Renal cortical epithelial cell (primary cell): ENCODE results near the gene CHRNA3. TPM values are rescaled to one million over a fixed set of nuclear protein-coding genes. Genes with fewer than 3 reads are reported as not detected.

Experiments
- DNase-seq: peaks from one replicate; pipeline ENCODE4 v3.0.0-alpha.2; 2011; ENCODE audit warnings: low read depth
- total RNA-seq: library from RNA; depleted of rRNA; stranded (reverse); fragments of >200 nt; gene quantifications from 2 replicates; pipeline ENCODE4 v1.2.3, GENCODE V29; 2014

The CHRNA3 gene
- total RNA-seq, result not detected in 2 replicates

DNA sequence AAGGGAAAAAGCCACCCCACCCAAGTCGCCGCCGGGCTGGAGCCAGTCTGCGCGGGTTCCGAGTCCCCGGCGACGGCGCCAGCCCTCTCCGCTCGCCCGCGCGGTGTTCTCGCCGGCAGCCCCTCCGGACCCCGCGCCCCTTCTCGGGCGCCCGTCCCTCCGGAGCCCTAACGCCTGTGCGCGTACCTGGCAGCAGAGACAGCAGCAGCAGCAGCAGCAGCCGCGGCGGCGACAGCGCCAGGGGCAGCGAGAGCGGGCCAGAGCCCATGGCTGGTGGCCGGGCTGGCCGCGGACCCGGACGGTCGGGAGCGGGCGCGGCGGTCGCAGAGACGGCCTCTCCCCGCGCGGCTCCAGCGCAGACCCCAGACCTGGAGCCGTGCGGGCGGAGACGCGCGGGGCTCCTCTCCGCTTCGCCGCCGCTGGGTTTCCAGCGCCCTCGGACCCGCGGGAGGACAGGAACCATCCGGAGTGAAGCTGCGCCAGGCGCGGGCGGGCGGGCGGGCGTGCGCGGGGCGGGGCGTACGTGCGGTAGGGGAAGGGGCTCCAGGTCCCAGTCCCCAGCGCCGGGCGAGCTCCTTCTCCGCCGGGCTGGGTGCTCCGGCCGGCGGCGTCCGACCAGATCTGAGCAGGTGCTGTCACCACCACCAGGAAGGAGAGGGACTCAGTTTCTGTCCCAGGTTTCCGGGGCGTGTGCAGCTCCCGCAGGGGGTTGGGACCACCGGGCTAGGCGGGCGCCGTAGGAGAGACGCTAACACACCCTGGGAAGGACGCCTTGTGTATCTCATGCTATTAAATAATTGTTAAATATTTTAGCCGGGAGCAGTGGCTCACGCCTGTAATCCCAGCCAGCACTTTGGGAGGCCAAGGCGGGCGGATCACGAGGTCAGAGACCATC is at the start of gene CHRNA3:
TSS of gene CHRNA3 (minus strand) at position 470 of the 895 bp plus-strand sequence. CDS start at position 268, 202 bp downstream.
- no peak for DNase-seq

DNA sequence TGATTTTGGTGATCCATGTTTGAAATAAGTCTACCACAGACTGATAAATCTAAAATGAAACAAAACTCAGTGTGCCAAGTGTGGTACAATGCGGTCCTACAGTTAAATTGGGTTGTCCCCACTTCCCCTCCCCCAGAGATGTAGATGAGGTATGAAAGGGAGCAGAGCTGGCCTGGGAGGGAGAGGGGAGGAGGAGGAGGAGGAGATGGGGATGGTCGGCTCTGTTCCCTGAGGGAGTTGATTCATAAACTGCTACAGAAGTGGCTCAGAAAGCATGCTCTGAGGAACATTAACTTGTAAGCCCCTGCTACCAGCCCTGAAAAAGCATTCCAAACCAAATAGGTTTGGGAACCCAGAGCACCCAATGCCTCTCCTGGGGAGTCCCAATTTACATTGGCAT is 48.2 kb upstream of the CHRNA3 start:
- DNase-seq, result peak; percentile 27

DNA sequence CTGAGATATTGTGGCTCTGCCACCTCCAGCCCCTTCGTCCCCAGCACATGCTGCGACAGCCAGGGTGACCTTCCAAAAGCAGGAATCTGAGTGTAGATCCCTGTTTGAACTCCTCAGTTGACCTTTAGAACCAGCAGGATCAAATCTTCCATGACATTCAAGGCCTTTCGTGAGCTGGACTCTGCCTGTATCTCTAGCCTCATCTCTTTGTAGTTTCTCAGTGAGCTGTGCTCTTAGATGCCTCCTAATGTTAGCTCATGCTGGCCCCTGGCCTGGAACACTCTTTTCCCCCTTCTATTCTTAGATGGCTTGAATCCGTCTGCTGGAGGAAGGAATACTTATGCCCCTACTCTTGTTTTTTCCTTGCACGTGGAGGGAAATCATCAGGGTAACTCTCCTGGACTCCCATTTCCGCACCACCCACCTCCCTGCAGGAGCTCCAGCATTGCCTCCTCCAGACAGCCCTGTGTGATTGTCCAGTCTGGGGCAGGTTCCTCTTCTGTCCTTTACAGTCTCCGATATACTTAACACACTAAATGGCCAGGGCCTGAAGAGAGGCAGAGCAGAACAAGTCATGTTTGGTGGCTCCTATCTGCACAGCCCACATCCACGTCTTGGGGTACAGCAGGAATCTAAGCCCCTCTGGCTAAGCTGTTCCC is 46.9 kb upstream of the CHRNA3 start:
- no peak for DNase-seq

- DNase-seq, result no peak
Observed at GRCh38 chr15:78666010-78666409, 45.2 kb upstream of the CHRNA3 start.

GRCh38 chr15:78663703-78664102 is 42.9 kb upstream of the CHRNA3 start:
- peak; percentile 36 for DNase-seq

GRCh38 chr15:78662028-78662427 is 41.2 kb upstream of the CHRNA3 start:
- DNase-seq, result no peak

- no peak for DNase-seq
Observed at GRCh38 chr15:78661001-78661400, 40.2 kb upstream of the CHRNA3 start.

DNA sequence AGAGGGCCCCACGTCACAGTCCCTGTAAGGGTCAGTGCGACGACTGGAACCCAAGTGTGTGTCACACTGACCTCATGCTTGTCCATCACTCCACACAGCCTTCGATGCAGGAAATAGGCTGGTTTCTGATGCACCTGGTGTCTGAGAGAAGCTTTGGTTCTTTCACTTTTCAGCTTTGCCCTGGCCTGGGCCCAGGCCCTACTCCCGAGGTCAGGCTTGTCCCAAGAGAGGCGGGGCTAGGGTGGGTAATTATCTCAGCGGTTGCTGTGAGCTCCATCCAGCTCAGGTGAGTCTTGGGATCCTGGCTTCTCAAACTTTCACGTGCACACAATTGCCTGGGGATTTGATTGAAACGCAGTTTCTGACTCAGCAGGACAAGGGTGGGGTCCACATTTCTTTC is 39.8 kb upstream of the CHRNA3 start:
- no peak for DNase-seq

DNA sequence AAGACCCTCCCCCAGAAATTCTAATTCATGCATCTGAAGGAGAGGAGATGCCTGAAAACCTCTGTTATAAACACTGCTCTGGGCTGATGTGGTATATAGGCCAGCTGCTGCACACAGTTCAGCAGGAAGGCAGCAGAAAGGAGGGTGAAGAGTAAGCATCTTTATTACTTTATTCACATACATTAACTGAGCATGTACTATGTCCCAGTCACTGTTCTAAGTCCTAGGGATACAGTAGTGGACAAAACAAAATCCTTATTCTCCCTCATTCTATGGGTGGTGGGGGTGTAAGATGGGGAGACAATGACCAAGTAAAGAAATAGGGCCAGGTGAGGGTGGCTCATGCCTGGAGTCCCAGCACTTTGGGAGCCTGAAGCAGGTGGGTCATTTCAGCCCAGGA is 38.0 kb upstream of the CHRNA3 start:
- DNase-seq, result no peak

GRCh38 chr15:78654272-78654671 is 33.5 kb upstream of the CHRNA3 start:
- peak; percentile 11 for DNase-seq

DNA sequence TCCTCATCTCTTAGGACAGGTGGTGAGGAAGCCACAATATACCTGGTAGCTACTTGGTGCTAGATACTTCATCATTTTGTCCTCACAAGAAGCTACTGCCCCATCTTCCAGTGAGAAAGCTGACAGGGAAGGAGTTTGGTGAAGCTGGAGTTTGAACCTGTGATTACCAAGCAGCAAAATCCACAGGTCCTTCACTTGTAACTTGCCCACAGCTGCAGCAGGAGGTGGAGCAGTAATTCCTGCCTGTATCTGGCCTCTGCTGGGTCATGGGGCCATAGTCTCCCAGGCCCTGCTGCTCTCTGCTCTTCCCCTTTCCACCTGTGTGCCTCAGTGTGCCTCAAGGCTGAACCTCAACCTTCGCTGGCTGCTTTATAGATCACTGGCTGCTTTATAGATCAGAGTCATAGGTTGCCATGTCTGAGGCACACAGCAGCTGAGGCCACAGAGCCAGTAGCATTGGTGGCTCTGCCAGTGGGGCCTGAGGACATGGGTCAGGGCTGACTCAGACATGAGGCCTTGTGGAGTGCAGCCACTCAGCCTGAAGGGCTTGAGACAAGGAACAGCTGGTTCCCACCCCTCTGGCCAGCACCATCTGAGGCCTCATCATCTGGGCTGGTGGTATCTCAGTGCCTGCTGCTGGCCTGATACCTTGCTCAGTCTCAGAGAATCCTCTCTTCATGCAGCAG is 31.3 kb upstream of the CHRNA3 start:
- DNase-seq, result no peak

GRCh38 chr15:78651007-78651406 is 30.2 kb upstream of the CHRNA3 start:
- peak; percentile 51 for DNase-seq

DNA sequence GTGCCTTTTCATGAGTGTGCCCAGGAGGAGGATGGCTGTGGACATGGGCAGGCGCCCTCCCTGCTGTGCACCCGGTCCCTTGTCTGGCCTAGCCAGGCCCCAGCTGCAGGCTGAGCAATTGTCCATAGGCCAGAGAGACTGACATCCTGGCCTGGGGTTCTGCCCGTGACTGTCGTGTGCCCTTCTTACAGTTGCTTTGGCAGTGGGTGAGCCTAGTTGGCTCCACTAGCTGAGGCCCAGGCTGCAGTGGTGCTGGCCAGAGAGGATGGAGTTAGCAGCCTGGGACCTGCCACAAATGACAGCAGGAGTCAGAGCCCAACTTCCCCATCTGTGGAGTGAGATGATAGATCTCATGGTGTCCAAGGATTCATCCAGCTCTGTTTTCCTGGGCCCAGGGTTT is 29.2 kb upstream of the CHRNA3 start:
- no peak for DNase-seq

DNA sequence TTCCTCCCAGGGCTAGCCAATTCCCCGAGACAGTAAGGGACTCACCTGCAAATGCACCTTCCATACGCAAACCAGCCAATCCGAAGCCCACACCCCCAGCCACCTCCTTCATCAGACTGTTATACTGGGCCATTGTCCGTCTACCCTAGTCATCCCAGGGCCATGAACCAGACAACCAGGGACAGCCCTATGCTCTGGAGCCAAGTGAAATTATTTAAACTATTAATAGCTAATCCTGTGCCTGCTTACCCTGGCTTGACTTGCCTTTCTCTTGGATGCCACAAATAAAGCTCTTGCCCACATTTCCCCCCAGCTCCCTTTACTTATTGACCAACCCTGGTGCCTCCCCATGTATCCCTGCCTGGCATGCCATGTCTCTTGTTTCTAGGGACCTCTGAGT is 24.2 kb upstream of the CHRNA3 start:
- peak; percentile 3 for DNase-seq

- DNase-seq, result no peak
Observed at GRCh38 chr15:78642331-78642730, 21.5 kb upstream of the CHRNA3 start.

GRCh38 chr15:78641749-78642275 is 21.0 kb upstream of the CHRNA3 start:
- no peak for DNase-seq

GRCh38 chr15:78641102-78641748 is 20.4 kb upstream of the CHRNA3 start, which contains the start of gene CHRNB4:
Gene CHRNB4 (minus strand): TSS chr15:78641210. CDS start chr15:78641133, 77 bp downstream.
- peak; percentile 58 for DNase-seq

- DNase-seq, result no peak
Observed at GRCh38 chr15:78640527-78641101, 19.8 kb upstream of the CHRNA3 start.

GRCh38 chr15:78638658-78639314 is 18.0 kb upstream of the CHRNA3 start:
- DNase-seq, result peak; percentile 22

- DNase-seq, result no peak
Observed at GRCh38 chr15:78637776-78638435, 17.1 kb upstream of the CHRNA3 start.
